Prostate gland (tissue), 2 donors: ENCODE results near the gene ATP2A1.

ENCODE experiments used
- CTCF ChIP-seq, 4 experiments: fragments of 200-600 bp in 2 of 4; fragments of 450-650 bp in 2 of 4; sonication (generic) in 2 of 4; IDR thresholded peaks; 1 replicate in 3 of 4; 2 replicates in 1 of 4; pipeline ENCODE4 v1.5.1; 2016 to 2019; ENCODE audit warnings: antibody characterized with exemption in 4 of 4, mild to moderate bottlenecking in 2 of 4, moderate library complexity in 2 of 4
- POLR2A ChIP-seq: fragments of 450-650 bp; IDR thresholded peaks from one replicate; pipeline ENCODE4 v1.6.1; 2016; ENCODE audit warnings: antibody characterized with exemption, mild to moderate bottlenecking
- POLR2AphosphoS5 ChIP-seq: sonication (generic); formaldehyde crosslinking; IDR thresholded peaks from one replicate; pipeline ENCODE4 v1.6.1; 2017; ENCODE audit warnings: antibody characterized with exemption

GRCh38 chr16:28863929-28864793 is 14.1 kb upstream of the ATP2A1 start:
- TF ChIP-seq CTCF (IDR thresholded peaks at IDR 0.05), result no peak
- TF ChIP-seq POLR2A, result no peak
- no peak for TF ChIP-seq POLR2AphosphoS5
